ENCODE data around the gene RBBP8NL.

Gene RBBP8NL

GRCh38 chr20:62392621-62393334, 34.6 kb downstream of the RBBP8NL start:
- DNase-seq (ENCODE audit: low spot score) = no peak

DNA sequence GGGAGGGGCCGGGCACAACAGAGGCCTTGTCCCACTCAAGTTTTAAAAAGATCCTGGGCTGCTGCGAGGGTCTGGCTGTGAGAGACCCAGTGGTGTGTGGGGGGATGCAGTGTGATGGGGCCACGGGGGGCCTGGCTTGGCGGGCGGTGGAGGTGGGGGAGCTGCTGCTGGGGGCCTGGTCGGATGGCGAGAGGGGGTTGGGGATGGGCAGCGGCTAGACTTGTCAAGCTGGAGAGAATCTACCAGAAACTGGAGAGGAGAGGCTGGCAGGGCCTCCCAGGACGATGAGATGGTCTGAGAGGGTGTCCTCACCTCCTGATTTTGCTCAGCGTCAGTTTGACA, 35.3 kb downstream of the RBBP8NL start:
- DNase-seq (ENCODE audit: low spot score) = no peak

GRCh38 chr20:62391165-62392076, 35.9 kb downstream of the RBBP8NL start:
- no peak for DNase-seq (ENCODE audit: low spot score)

GRCh38 chr20:62390317-62391164, 36.8 kb downstream of the RBBP8NL start:
- no peak for DNase-seq (ENCODE audit: low spot score)

GRCh38 chr20:62389601-62390087, 37.7 kb downstream of the RBBP8NL start:
- no peak for DNase-seq (ENCODE audit: low spot score)

GRCh38 chr20:62388839-62389600, 38.3 kb downstream of the RBBP8NL start:
- DNase-seq (ENCODE audit: low spot score) = no peak

GRCh38 chr20:62387933-62388635, 39.3 kb downstream of the RBBP8NL start:
- DNase-seq (ENCODE audit: low spot score) = no peak

- no peak for DNase-seq (ENCODE audit: low spot score)
Observed at GRCh38 chr20:62387219-62387913, 40.0 kb downstream of the RBBP8NL start.

- DNase-seq (ENCODE audit: low spot score) = peak; percentile 93
Observed at GRCh38 chr20:62386383-62387218, 40.7 kb downstream of the RBBP8NL start, which contains the start of gene RPS21. Gene RPS21 (plus strand): TSS chr20:62387103. CDS start chr20:62387339, 236 bp downstream.

- DNase-seq (ENCODE audit: low spot score) = peak; percentile 78
Observed at GRCh38 chr20:62382306-62383198, 44.8 kb downstream of the RBBP8NL start.

- no peak for DNase-seq (ENCODE audit: low spot score)
Observed at GRCh38 chr20:62381842-62382241, 45.5 kb downstream of the RBBP8NL start.

DNA sequence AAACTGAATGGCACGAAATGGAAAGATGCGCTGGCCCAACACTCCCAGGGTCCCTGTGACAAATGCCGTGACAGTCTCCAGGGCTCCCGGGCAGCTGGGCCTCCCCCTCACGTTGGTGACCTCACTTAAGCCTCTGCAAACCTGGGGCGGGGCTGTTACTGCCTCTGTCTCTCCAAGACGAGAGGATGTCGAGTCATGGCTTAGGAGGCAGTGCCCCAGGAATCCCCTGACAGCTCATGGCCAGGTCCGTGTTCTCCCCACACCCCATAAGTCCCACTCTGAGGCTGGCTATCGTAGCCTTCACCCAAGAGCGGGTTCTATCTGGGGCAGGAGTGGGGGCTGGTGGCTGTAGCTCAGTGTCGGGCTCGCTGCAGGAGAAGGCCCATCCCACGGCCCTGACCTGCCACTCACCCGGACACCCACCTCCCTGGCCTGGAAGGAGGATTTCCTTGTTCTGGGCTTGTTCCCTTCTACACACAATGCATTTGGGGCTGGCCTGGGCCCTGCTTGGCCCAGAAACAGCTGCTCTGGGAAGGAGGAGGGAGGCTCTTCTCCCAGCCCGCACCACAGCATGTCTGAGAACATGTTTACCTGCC, 46.0 kb downstream of the RBBP8NL start:
- DNase-seq (ENCODE audit: low spot score) = no peak

- DNase-seq (ENCODE audit: low spot score) = no peak
Observed at GRCh38 chr20:62378215-62378614, 49.1 kb downstream of the RBBP8NL start.

DNA sequence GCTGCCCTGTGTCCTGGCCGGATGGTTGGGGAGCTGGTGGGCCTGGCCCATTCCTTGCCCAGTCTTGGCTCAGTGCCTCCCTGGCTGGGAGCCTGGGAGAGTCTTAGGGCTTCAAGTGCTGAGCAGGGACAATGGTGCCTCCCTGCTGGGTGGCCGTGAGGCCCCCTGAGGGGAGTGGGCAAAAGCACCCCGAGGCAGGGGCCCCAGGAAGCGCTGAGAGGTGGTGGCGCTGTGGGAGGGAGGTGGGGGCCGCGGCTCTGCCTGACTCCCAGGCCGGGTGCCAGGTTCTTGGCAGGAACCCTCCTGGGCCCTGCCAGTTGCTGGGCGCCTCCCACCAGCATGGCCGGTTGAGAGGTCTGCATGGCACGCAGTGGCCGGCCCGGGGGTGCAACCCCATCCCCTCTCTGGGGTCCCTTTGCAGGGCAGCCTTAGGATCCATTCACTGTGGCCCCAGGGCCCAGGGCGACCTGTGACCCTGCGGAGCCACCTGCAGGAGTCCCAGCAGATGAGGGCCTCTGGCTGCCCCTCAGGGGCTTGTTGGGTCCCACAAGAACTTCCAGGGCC, 49.6 kb downstream of the RBBP8NL start:
- DNase-seq (ENCODE audit: low spot score) = no peak

GRCh38 chr20:62377064-62377461, 50.3 kb downstream of the RBBP8NL start:
- no peak for DNase-seq (ENCODE audit: low spot score)

DNA sequence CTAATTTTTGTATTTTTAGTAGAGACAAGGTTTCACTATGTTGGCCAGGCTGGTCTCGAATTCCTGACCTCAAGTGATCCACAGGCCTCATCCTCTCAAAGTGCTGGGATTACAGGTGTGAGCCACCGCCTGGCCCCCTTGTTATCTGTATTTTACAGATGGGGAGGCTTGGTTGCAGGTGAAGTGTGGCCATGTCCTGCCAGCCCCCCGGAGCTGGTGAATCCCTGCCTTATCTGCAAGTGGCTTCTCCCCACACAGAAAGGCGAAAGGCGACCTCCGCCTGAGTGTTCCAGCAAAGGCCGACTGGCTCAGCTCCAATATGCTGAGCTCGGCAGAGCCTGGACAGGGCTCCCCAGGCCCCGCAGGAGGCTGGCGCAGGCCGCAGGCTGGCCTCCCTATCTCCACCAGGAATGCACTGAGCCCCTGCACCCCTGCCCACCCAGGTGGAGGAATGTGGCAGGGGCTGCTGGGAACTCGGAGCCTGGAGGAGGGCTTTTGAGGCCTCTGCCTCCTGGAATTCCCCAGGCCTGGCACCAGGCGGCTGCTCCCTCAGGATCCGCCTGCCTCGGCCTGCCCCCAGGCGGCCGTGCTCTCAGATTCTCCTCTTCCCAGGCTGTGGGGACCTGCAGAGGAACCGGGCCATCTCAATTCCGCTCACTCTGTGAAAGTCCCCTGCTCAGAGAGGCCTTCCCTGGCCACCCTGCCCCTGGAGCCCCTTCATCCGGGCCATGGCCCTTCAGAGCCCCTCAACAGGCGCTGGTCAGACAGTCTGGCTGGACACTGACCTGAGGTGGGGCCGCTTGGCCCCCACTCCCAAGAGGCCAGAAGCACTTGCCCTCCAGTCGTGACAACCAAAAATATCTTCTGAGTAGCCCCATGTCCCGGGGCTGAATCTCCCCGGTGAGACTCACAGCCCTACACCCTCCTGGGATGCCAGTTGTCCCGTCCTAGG, 51.0 kb downstream of the RBBP8NL start:
- DNase-seq (ENCODE audit: low spot score) = no peak
